ENCODE measurements around the gene PCDHB13. TPM values are rescaled to one million over a fixed set of nuclear protein-coding genes. Genes with fewer than 3 reads are reported as not detected.
"Not testable (repeated sequence)": the region's sequence is repeated elsewhere in the genome, so short reads cannot be mapped to it uniquely, and the experiment has no call there.

PCDHB13 gene
- 6.8 and 7.4 TPM in 2 replicates for total RNA-seq
- long read RNA-seq, full-length matches to known transcripts = 10 of 10 reads
- long read RNA-seq, partial matches to known transcripts = 0 of 10 reads
- long read RNA-seq, other reads (novel, unspliced or antisense) = 0 of 10 reads

GRCh38 chr5:141213656-141214339 lies at the start of gene PCDHB13:
Gene PCDHB13, plus strand, starts transcription at chr5:141213919. Its CDS starts 205 bp downstream, at chr5:141214124.
- TF ChIP-seq CTCF (IDR thresholded peaks at IDR 0.05; ENCODE audit: unreplicated experiment) = peak; percentile 23
- not testable (repeated sequence) for DNase-seq (ENCODE audit: low spot score, unreplicated experiment); H3K27me3 Mint-ChIP-seq; H3K27ac Mint-ChIP-seq; H3K4me1 Mint-ChIP-seq (ENCODE audit: low read depth)
- Mint-ChIP-seq H3K9me3 (ENCODE audit: low read depth) (peaks cover 46% of the 10 kb centered on the region), H3K4me3 (ENCODE audit: low read depth) (peak within 1 kb of the TSS; percentile 60), H3K36me3 (ENCODE audit: insufficient read depth) (peaks cover 45% of the 10 kb centered on the region)

- Mint-ChIP-seq H3K4me3 (ENCODE audit: low read depth) (no peak within 1 kb of the TSS), H3K36me3 (ENCODE audit: insufficient read depth) (peaks cover 13% of the 10 kb centered on the region), H3K27me3 (no peaks in the 10 kb centered on the region), H3K9me3 (ENCODE audit: low read depth) (peaks cover 33% of the 10 kb centered on the region), H3K27ac (no peak within 1 kb of the TSS), H3K4me1 (ENCODE audit: low read depth) (no peaks in the 10 kb centered on the region)
- no peak for TF ChIP-seq CTCF (IDR thresholded peaks at IDR 0.05; ENCODE audit: unreplicated experiment)
- no peak for DNase-seq (ENCODE audit: low spot score, unreplicated experiment)
Measured at GRCh38 chr5:141172381-141173204, 41.1 kb upstream of the PCDHB13 start, which contains the start of gene PCDHB7. Gene PCDHB7, plus strand, starts transcription at chr5:141172644. Its CDS starts 192 bp downstream, at chr5:141172836.

- not testable (repeated sequence) for H3K4me1 Mint-ChIP-seq (ENCODE audit: low read depth); DNase-seq (ENCODE audit: low spot score, unreplicated experiment); H3K36me3 Mint-ChIP-seq (ENCODE audit: insufficient read depth); H3K27me3 Mint-ChIP-seq; H3K27ac Mint-ChIP-seq; H3K4me3 Mint-ChIP-seq (ENCODE audit: low read depth)
- peaks cover 25% of the 10 kb centered on the region for H3K9me3 Mint-ChIP-seq (ENCODE audit: low read depth)
Measured at GRCh38 chr5:141174291-141175104, 39.2 kb upstream of the PCDHB13 start.

GRCh38 chr5:141175933-141176332 lies 37.8 kb upstream of the PCDHB13 start:
- TF ChIP-seq CTCF (IDR thresholded peaks at IDR 0.05; ENCODE audit: unreplicated experiment) = no peak
- H3K9me3 Mint-ChIP-seq (ENCODE audit: low read depth) = peaks cover 23% of the 10 kb centered on the region
- H3K27ac Mint-ChIP-seq = no peak overlapping the region
- H3K27me3 Mint-ChIP-seq = no peaks in the 10 kb centered on the region
- no peaks in the 10 kb centered on the region for H3K4me1 Mint-ChIP-seq (ENCODE audit: low read depth)
- peaks cover 14% of the 10 kb centered on the region for H3K36me3 Mint-ChIP-seq (ENCODE audit: insufficient read depth)
- no peak overlapping the region for H3K4me3 Mint-ChIP-seq (ENCODE audit: low read depth)
- no peak for DNase-seq (ENCODE audit: low spot score, unreplicated experiment)

- not testable (repeated sequence) for DNase-seq (ENCODE audit: low spot score, unreplicated experiment); H3K27me3 Mint-ChIP-seq; H3K27ac Mint-ChIP-seq; H3K4me3 Mint-ChIP-seq (ENCODE audit: low read depth); H3K4me1 Mint-ChIP-seq (ENCODE audit: low read depth)
- Mint-ChIP-seq H3K9me3 (ENCODE audit: low read depth) (peaks cover 24% of the 10 kb centered on the region), H3K36me3 (ENCODE audit: insufficient read depth) (peaks cover 16% of the 10 kb centered on the region)
Measured at GRCh38 chr5:141177577-141178191, 36.0 kb upstream of the PCDHB13 start, which contains the start of gene PCDHB8. Gene PCDHB8, plus strand, starts transcription at chr5:141177790. Its CDS starts 245 bp downstream, at chr5:141178035.

- H3K27ac Mint-ChIP-seq; DNase-seq (ENCODE audit: low spot score, unreplicated experiment): not testable (repeated sequence)
- peaks cover 20% of the 10 kb centered on the region for H3K36me3 Mint-ChIP-seq (ENCODE audit: insufficient read depth)
Measured at GRCh38 chr5:141179371-141179770, 34.3 kb upstream of the PCDHB13 start.

GRCh38 chr5:141179876-141180275 lies 33.8 kb upstream of the PCDHB13 start:
- Mint-ChIP-seq H3K9me3 (ENCODE audit: low read depth) (peaks cover 26% of the 10 kb centered on the region), H3K36me3 (ENCODE audit: insufficient read depth) (peaks cover 25% of the 10 kb centered on the region)
- H3K4me1 Mint-ChIP-seq (ENCODE audit: low read depth); H3K27ac Mint-ChIP-seq; H3K27me3 Mint-ChIP-seq; H3K4me3 Mint-ChIP-seq (ENCODE audit: low read depth); DNase-seq (ENCODE audit: low spot score, unreplicated experiment): not testable (repeated sequence)

More at GRCh38 chr5:141179371-141179770, 34.3 kb upstream of the PCDHB13 start:
- not testable (repeated sequence) for H3K27me3 Mint-ChIP-seq; H3K4me3 Mint-ChIP-seq (ENCODE audit: low read depth); H3K4me1 Mint-ChIP-seq (ENCODE audit: low read depth)
- peaks cover 22% of the 10 kb centered on the region for H3K9me3 Mint-ChIP-seq (ENCODE audit: low read depth)
